DMS153 treated with DMSO at 0.1 percent for 48 hours (cell line): ENCODE data around the gene PAX2.

Experiments used
- DNase-seq: peaks from one replicate; lab custom pipeline; 2025; ENCODE audit not compliant: unreplicated experiment; lab: John Stamatoyannopoulos, UW

The PAX2 gene

GRCh38 chr10:100784126-100784525 is 38.7 kb downstream of the PAX2 start:
- DNase-seq = no peak

- no peak for DNase-seq
Observed at GRCh38 chr10:100786591-100786990, 41.2 kb downstream of the PAX2 start.

GRCh38 chr10:100788002-100788903 is 42.9 kb downstream of the PAX2 start:
- DNase-seq = no peak

GRCh38 chr10:100790761-100791208 is 45.4 kb downstream of the PAX2 start:
- no peak for DNase-seq

GRCh38 chr10:100791369-100792058 is 46.1 kb downstream of the PAX2 start:
- no peak for DNase-seq

- no peak for DNase-seq
Observed at GRCh38 chr10:100792574-100792973, 47.2 kb downstream of the PAX2 start.

GRCh38 chr10:100793055-100793454 is 47.7 kb downstream of the PAX2 start:
- no peak for DNase-seq

GRCh38 chr10:100799881-100800280 is 54.5 kb downstream of the PAX2 start:
- DNase-seq = no peak

- no peak for DNase-seq
Observed at GRCh38 chr10:100800931-100801330, 55.5 kb downstream of the PAX2 start.

GRCh38 chr10:100802196-100802595 is 56.8 kb downstream of the PAX2 start:
- DNase-seq = no peak

- no peak for DNase-seq
Observed at GRCh38 chr10:100802607-100803006, 57.2 kb downstream of the PAX2 start.

GRCh38 chr10:100803492-100803891 is 58.1 kb downstream of the PAX2 start:
- no peak for DNase-seq

GRCh38 chr10:100803908-100804307 is 58.5 kb downstream of the PAX2 start:
- DNase-seq = no peak

GRCh38 chr10:100805543-100806355 is 60.4 kb downstream of the PAX2 start:
- no peak for DNase-seq

GRCh38 chr10:100806356-100806645 is 60.9 kb downstream of the PAX2 start:
- no peak for DNase-seq

GRCh38 chr10:100807241-100807951 is 62.0 kb downstream of the PAX2 start:
- no peak for DNase-seq

- DNase-seq = no peak
Observed at GRCh38 chr10:100808876-100809275, 63.5 kb downstream of the PAX2 start.

- DNase-seq = no peak
Observed at GRCh38 chr10:100810091-100810834, 64.9 kb downstream of the PAX2 start.

- DNase-seq = no peak
Observed at GRCh38 chr10:100810835-100811116, 65.4 kb downstream of the PAX2 start.

- no peak for DNase-seq
Observed at GRCh38 chr10:100811261-100811660, 65.9 kb downstream of the PAX2 start.
